GM18498 (cell line): ENCODE results near the gene MAPK8IP3.

Source experiments
- ATAC-seq: cut with Tn5 transposase; IDR thresholded peaks from one replicate; pipeline ENCODE4 v1.9.1; 2021; ENCODE audit warnings: mild to moderate bottlenecking, moderate library complexity; ENCODE audit not compliant: unreplicated experiment

MAPK8IP3 gene

GRCh38 chr16:1800701-1801100, 94.7 kb downstream of the MAPK8IP3 start:
- no peak for ATAC-seq

DNA sequence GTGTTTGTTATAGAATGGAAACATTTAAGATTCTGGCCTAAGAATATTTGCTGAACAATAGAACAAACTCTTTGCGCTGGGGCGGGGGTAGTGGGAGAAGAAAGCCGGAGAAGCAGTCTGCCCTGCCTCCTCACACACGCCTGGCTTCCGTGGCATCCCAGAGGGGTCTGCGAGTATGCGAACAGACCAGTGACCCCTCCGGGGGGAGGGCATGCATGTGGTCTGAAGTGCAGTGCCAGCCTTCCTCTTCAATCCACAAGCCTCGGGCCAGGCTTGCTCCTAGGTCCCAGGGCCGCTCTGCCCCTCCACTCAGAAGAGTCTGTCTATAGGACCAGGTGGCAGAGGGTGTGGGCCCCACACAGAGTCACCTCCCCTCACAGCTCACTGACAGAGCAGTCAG, 101.6 kb downstream of the MAPK8IP3 start:
- no peak for ATAC-seq

GRCh38 chr16:1808691-1809090, 102.7 kb downstream of the MAPK8IP3 start:
- no peak for ATAC-seq

GRCh38 chr16:1809281-1809801, 103.3 kb downstream of the MAPK8IP3 start:
- no peak for ATAC-seq

- ATAC-seq = no peak
These were observed 104.1 kb downstream of the MAPK8IP3 start for GRCh38 chr16:1810106-1810505.

- no peak for ATAC-seq
These were observed 104.5 kb downstream of the MAPK8IP3 start for GRCh38 chr16:1810536-1810935.

GRCh38 chr16:1812732-1813163, 106.8 kb downstream of the MAPK8IP3 start:
- ATAC-seq = no peak

DNA sequence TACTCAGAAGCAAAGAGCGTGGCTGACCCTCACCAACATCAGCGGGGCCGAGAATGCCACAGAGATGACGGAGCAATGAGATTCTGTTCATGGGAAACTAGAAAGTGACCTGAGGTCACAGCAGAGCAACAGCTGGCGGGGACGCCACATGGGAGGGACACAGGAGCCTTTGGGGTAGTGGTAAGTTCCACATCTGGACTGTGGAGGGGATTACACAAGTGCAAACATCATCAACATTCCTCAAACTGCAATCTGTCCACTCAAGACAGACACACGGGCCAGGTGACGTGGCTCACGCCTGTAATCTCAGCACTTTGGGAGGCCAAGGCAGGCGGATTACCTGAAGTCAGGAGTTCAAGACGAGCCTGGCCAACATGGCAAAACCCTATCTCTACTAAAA, 109.5 kb downstream of the MAPK8IP3 start:
- ATAC-seq = no peak

GRCh38 chr16:1816396-1817275, 110.6 kb downstream of the MAPK8IP3 start:
- no peak for ATAC-seq

GRCh38 chr16:1817276-1817589, 111.2 kb downstream of the MAPK8IP3 start:
- no peak for ATAC-seq

GRCh38 chr16:1817716-1818115, 111.7 kb downstream of the MAPK8IP3 start:
- ATAC-seq = no peak

GRCh38 chr16:1818204-1818872, 112.3 kb downstream of the MAPK8IP3 start:
- ATAC-seq = no peak

GRCh38 chr16:1818873-1819525, 113.0 kb downstream of the MAPK8IP3 start:
- ATAC-seq = no peak

DNA sequence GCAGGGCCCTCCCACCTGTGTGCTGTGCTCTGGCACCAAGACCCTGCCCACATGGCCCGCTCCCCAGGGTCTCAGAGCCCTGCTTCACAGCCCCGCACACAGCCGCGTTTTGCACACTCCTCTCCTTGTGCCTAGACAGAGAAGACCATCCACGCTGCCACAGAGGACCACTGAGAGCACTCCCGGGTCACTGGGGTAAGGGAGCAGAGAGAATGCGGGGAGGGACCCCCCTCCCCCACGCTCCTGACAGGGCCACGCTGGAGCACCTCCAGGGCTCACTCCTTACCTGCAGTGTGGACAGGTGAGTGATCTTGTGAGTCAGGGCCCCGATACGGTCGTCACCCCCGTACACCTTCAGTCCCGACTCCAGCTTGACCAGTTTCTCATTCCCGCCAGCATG, 113.6 kb downstream of the MAPK8IP3 start:
- ATAC-seq = no peak
